CD8-positive, alpha-beta memory T cell (primary cell): ENCODE results near the gene FSTL4. TPM values are rescaled to one million over a fixed set of nuclear protein-coding genes. Genes with fewer than 3 reads are reported as not detected.

Source experiments
- CTCF ChIA-PET: fragments of 350-600 bp; sonication (Branson Sonifier 250); formaldehyde crosslinking; loops from one replicate; lab custom pipeline; 2021; ENCODE audit warnings: antibody characterized with exemption; lab: Charles Lee
- POLR2A ChIA-PET: fragments of 350-600 bp; sonication (Branson Sonifier 250); formaldehyde crosslinking; loops from one replicate; lab custom pipeline; 2021; ENCODE audit warnings: antibody characterized with exemption; lab: Charles Lee
- DNase-seq, 5 donors: peaks; one replicate each; pipeline versions ENCODE4 v3.0.0 to v3.0.0-alpha.2; 2020 to 2022; ENCODE audit warnings: mixed read lengths in 1 of 5
- H3K27ac ChIP-seq: one replicate; pipeline ENCODE4 v1.7.0; 2013; ENCODE audit warnings: low read depth, mild to moderate bottlenecking, low read length, moderate library complexity
- H3K27me3 ChIP-seq: 2 replicates; pipeline ENCODE4 v1.7.0; 2013; ENCODE audit warnings: low read length, mild to moderate bottlenecking; ENCODE audit not compliant: insufficient read depth, poor library complexity, severe bottlenecking
- H3K36me3 ChIP-seq: 2 replicates; pipeline ENCODE4 v1.7.0; 2013; ENCODE audit warnings: mild to moderate bottlenecking, low read length, moderate library complexity; ENCODE audit not compliant: insufficient read depth
- H3K4me1 ChIP-seq: 2 replicates; pipeline ENCODE4 v1.7.0; 2013; ENCODE audit warnings: mild to moderate bottlenecking, low read length, moderate library complexity; ENCODE audit not compliant: insufficient read depth
- H3K4me3 ChIP-seq: 2 replicates; pipeline ENCODE4 v1.7.0; 2013; ENCODE audit warnings: mild to moderate bottlenecking, low read length
- H3K9me3 ChIP-seq: 2 replicates; pipeline ENCODE4 v1.7.0; 2013; ENCODE audit warnings: mild to moderate bottlenecking, low read length
- H3K27ac Mint-ChIP-seq, 8 donors: one replicate each; pipeline ENCODE4 v1.8.0; 2020 to 2021; ENCODE audit warnings: mixed read lengths in 8 of 8, mild to moderate bottlenecking in 6 of 8, inconsistent platforms in 3 of 8, moderate library complexity in 3 of 8
- H3K27me3 Mint-ChIP-seq, 2 donors: one replicate each; pipeline ENCODE4 v1.8.0; 2020 to 2021; ENCODE audit warnings: mixed read lengths in 2 of 2, mild to moderate bottlenecking in 1 of 2, moderate library complexity in 1 of 2
- H3K36me3 Mint-ChIP-seq, 3 donors: one replicate each; pipeline ENCODE4 v1.8.0; 2020 to 2021; ENCODE audit warnings: mixed read lengths in 3 of 3, inconsistent platforms in 1 of 3, mild to moderate bottlenecking in 1 of 3
- H3K4me1 Mint-ChIP-seq, 3 donors: one replicate each; pipeline ENCODE4 v1.8.0; 2020 to 2021; ENCODE audit warnings: mixed read lengths in 3 of 3, inconsistent platforms in 1 of 3, mild to moderate bottlenecking in 1 of 3
- H3K4me3 Mint-ChIP-seq, 7 donors: one replicate each; pipeline ENCODE4 v1.8.0; 2020 to 2021; ENCODE audit warnings: mixed read lengths in 7 of 7, mild to moderate bottlenecking in 6 of 7, moderate library complexity in 4 of 7, inconsistent platforms in 2 of 7
- H3K9me3 Mint-ChIP-seq, 5 donors: one replicate each; pipeline ENCODE4 v1.8.0; 2020 to 2022; ENCODE audit warnings: mixed read lengths in 5 of 5, mild to moderate bottlenecking in 3 of 5, moderate library complexity in 2 of 5, inconsistent platforms in 1 of 5
- polyA plus RNA-seq: library from polyadenylated mRNA; unstranded; fragments of 300-500 nt; fragmentation: Illumina TruSeq; gene quantifications from one replicate; pipeline ENCODE4 v1.2.3, GENCODE V29; 2021
- total RNA-seq, 2 experiments: library from RNA; stranded (reverse); gene quantifications; one replicate each; pipeline ENCODE4 v1.2.3, GENCODE V29; 2021

The FSTL4 gene
- total and polyA plus RNA-seq, 3 experiments from 2014 or later, result 0.33 TPM; not detected in 2

DNA sequence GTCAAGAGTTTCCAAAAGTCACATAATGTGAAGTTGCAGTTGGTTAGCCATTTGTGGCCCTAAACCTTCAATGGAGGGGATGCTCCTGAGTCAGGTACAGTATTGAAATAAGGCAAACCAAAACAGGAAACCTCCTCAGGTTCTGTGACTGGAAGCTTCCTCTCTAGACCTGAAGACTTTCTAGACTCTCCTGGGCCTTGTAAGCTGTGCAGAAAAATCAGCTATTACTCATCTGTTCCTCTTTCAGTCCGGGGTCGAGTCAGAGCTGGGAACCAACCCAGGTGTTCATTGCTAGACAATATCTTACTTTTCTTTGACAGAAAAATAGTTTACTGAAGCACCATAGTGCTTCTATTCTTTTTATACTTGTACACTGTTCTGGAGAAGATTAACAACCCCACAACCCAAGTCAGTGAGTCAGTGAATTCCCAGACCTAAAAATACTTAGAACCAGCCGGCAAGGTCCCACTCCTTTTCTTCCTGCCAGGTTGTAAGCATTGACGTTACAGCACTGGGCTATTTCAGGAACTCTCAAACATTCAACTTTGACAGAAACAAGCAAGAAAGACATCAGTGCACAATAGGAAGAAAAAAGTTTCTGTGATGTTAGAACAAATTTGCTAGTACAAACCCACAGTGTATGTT lies 47.3 kb downstream of the FSTL4 start:
- DNase-seq, result no peak
- CTCF ChIA-PET, result no interaction called here
- H3K36me3 Mint-ChIP-seq, result no peaks in the 10 kb centered on the region
- no peak overlapping the region for H3K27ac Mint-ChIP-seq
- Histone ChIP-seq H3K27me3 (no peaks in the 10 kb centered on the region), H3K27ac (no peak overlapping the region), H3K4me1 (no peaks in the 10 kb centered on the region), H3K4me3 (no peak overlapping the region), H3K36me3 (no peaks in the 10 kb centered on the region), H3K9me3 (no peaks in the 10 kb centered on the region)
- no peak overlapping the region for H3K4me3 Mint-ChIP-seq
- no peaks in the 10 kb centered on the region for H3K4me1 Mint-ChIP-seq
- H3K27me3 Mint-ChIP-seq, result peaks cover 4 to 38% of the 10 kb centered on the region in 2 donors
- H3K9me3 Mint-ChIP-seq, result peaks cover 0 to 4% (median 0%) of the 10 kb centered on the region in 5 donors
- POLR2A ChIA-PET, result no interaction called here

DNA sequence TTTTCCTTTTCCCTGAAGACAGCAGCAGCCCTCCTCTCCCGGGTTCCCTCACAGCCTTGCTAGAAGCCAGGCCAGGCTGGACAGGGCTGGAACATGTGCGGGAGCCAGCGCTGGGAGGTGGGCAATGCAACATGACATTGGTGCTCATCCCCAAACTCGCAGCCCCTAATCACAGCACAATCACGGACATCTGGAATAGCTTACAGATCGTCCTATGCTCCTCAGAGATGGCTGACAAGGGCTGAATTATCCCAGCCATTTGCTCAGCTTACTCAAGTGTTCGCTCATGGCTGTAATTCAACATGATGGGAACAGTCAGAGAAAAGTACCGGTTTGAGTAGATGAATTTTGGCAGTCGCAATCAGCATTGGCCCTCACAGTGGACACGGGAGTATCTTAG lies 49.8 kb downstream of the FSTL4 start:
- Mint-ChIP-seq H3K4me3 (no peak overlapping the region), H3K36me3 (no peaks in the 10 kb centered on the region), H3K27me3 (peaks cover 10 to 44% of the 10 kb centered on the region in 2 donors), H3K27ac (no peak overlapping the region), H3K9me3 (no peaks in the 10 kb centered on the region), H3K4me1 (no peaks in the 10 kb centered on the region)
- no peak overlapping the region for H3K4me3 ChIP-seq
- ChIA-PET CTCF (no interaction called here), POLR2A (no interaction called here)
- DNase-seq, result no peak
- H3K9me3 ChIP-seq, result no peaks in the 10 kb centered on the region
- H3K4me1 ChIP-seq, result no peaks in the 10 kb centered on the region
- no peaks in the 10 kb centered on the region for H3K36me3 ChIP-seq
- no peak overlapping the region for H3K27ac ChIP-seq
- no peaks in the 10 kb centered on the region for H3K27me3 ChIP-seq

DNA sequence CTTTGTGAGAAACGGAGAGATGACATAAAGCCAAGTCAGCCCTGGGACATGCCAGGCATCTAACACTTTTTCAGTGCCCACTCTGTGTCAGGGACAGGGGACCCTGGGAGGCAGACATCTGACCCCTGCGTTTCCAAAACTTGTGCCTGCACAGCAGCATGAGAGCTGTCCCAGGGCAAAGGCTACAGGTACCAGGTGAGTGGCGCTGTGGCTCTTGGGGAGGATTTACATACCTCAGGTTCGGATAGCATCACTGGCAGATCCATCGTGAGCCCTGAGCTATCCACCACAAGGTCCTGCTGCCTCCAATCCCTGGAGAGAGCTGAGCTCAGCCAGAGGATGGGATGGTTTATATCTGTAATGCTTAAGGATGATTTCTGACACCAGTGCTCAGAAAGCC lies 52.4 kb downstream of the FSTL4 start:
- H3K36me3 Mint-ChIP-seq, result no peaks in the 10 kb centered on the region
- no peak overlapping the region for H3K27ac Mint-ChIP-seq
- no peak overlapping the region for H3K27ac ChIP-seq
- DNase-seq, result no peak
- H3K4me1 ChIP-seq, result no peaks in the 10 kb centered on the region
- peaks cover 11 to 36% of the 10 kb centered on the region in 2 donors for H3K27me3 Mint-ChIP-seq
- no peaks in the 10 kb centered on the region for H3K4me1 Mint-ChIP-seq
- no peak overlapping the region for H3K4me3 Mint-ChIP-seq
- no peaks in the 10 kb centered on the region for H3K9me3 ChIP-seq
- H3K27me3 ChIP-seq, result peaks cover 6% of the 10 kb centered on the region
- ChIA-PET CTCF (no interaction called here), POLR2A (no interaction called here)
- no peaks in the 10 kb centered on the region for H3K36me3 ChIP-seq
- H3K4me3 ChIP-seq, result no peak overlapping the region
- H3K9me3 Mint-ChIP-seq, result no peaks in the 10 kb centered on the region

DNA sequence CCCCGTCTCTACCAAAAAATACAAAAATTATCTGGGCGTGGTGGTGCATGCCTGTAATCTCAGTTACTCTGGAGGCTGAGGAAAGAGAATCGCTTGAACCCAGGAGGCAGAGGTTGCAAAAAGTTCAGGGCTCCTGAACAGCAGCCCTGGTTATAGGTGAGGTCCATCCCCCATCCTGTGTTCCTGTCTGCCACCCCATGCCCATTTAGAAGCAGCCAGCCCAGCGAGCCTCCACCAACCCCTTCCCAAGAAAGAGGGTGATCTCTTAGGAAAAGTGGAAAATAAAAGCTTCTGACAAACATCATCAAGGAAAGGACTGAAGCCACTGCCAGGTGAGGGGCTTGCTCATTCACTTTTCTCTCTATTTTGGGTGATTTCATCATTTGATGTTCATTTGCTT lies 55.8 kb downstream of the FSTL4 start:
- ChIA-PET POLR2A (no interaction called here), CTCF (no interaction called here)
- Mint-ChIP-seq H3K4me3 (no peak overlapping the region), H3K36me3 (no peaks in the 10 kb centered on the region), H3K27me3 (peaks cover 11 to 49% of the 10 kb centered on the region in 2 donors), H3K27ac (no peak overlapping the region), H3K9me3 (no peaks in the 10 kb centered on the region), H3K4me1 (no peaks in the 10 kb centered on the region)
- H3K27me3 ChIP-seq, result peaks cover 9% of the 10 kb centered on the region
- no peak overlapping the region for H3K4me3 ChIP-seq
- no peak for DNase-seq
- no peaks in the 10 kb centered on the region for H3K36me3 ChIP-seq
- H3K27ac ChIP-seq, result no peak overlapping the region
- H3K4me1 ChIP-seq, result no peaks in the 10 kb centered on the region
- no peaks in the 10 kb centered on the region for H3K9me3 ChIP-seq

DNA sequence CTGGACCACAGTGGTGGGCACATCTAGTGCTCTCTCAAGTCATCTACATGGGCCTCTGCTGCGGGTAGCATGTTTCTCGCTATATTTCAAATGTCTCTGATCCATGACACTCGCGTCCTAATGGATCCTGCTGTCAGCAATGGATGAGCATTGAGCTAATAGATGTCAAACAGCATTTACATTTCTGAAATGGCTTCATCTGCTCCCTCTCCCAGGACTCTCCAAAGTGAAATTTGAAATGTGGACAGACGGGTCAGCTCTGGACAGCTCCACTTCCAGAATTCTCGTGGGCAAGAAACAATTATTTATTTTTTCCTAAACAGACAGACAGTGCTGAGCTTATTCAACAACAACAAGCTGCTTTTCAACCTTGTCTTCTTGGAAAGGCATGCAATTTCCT lies 58.1 kb downstream of the FSTL4 start:
- Mint-ChIP-seq H3K4me1 (no peaks in the 10 kb centered on the region), H3K27me3 (peaks cover 11 to 59% of the 10 kb centered on the region in 2 donors), H3K27ac (no peak overlapping the region), H3K36me3 (no peaks in the 10 kb centered on the region), H3K4me3 (no peak overlapping the region), H3K9me3 (no peaks in the 10 kb centered on the region)
- peaks cover 9% of the 10 kb centered on the region for H3K27me3 ChIP-seq
- CTCF ChIA-PET, result no interaction called here
- POLR2A ChIA-PET, result no interaction called here
- no peak overlapping the region for H3K4me3 ChIP-seq
- no peak for DNase-seq
- H3K27ac ChIP-seq, result no peak overlapping the region
- no peaks in the 10 kb centered on the region for H3K4me1 ChIP-seq
- H3K9me3 ChIP-seq, result no peaks in the 10 kb centered on the region
- H3K36me3 ChIP-seq, result no peaks in the 10 kb centered on the region

DNA sequence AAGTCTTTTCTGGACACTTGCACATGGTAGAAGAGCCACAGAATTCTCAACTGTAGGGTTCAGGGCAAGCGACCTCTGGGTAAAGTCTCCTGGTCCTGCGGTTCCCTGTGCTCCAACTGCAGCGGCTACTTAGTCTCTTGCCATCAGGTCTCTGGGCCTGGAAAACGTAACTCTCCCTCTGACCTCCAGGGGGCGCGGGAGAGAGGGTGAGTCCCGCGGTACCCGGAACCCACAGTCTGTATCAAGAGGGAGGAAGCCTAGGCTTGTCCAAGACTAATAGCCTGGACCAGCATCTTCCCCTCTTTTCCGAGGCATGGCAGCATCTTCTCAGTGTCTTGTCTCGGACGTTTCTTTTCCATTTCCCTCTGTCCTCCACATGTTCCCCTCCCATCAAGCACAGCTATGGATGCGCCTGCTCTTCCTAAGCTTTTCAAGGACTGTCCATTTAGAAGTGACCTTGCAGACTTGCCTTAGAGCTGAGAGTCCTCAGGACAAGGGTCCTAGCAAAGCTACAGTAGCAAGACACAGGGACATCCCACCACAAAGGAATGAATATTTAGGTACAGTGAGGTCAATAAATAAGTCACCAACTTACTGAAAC lies 59.3 kb downstream of the FSTL4 start:
- Mint-ChIP-seq H3K36me3 (no peaks in the 10 kb centered on the region), H3K27me3 (peaks cover 8 to 47% of the 10 kb centered on the region in 2 donors), H3K4me3 (no peak overlapping the region), H3K9me3 (no peaks in the 10 kb centered on the region), H3K27ac (no peak overlapping the region), H3K4me1 (no peaks in the 10 kb centered on the region)
- DNase-seq, result peak; percentile 19 to 58 (median 32)
- no peak overlapping the region for H3K27ac ChIP-seq
- H3K4me1 ChIP-seq, result no peaks in the 10 kb centered on the region
- H3K27me3 ChIP-seq, result peaks cover 9% of the 10 kb centered on the region
- ChIA-PET POLR2A (no interaction called here), CTCF (interaction anchor here (0.9 kb wide), 1 partner anchor 57 kb away, joined by 4 read pairs; no protein-coding TSS in a partner anchor)
- no peaks in the 10 kb centered on the region for H3K9me3 ChIP-seq
- H3K36me3 ChIP-seq, result no peaks in the 10 kb centered on the region
- H3K4me3 ChIP-seq, result no peak overlapping the region

DNA sequence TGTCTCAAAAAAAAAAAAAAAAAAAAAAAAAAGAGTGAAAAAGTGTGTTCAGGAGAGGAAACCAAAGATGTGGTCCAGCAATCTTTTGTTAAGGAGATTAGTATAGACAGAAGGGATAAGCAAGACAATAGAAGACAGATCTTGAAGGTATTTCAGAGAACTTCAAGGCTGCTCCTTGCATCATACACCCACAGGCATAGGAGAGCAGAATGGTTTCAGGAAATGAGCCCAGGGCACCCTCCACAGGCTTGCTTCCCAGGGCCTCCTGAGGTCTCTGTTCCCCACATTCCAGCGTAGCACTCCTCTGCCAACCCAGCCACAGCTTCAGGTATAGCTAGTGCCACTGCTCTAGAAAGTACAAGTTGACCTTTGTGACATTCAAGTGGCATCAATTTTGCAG lies 65.8 kb downstream of the FSTL4 start:
- Histone ChIP-seq H3K36me3 (no peaks in the 10 kb centered on the region), H3K27me3 (peaks cover 4% of the 10 kb centered on the region), H3K4me3 (no peak overlapping the region), H3K4me1 (no peaks in the 10 kb centered on the region), H3K9me3 (no peaks in the 10 kb centered on the region), H3K27ac (no peak overlapping the region)
- peaks cover 0 to 5% (median 0%) of the 10 kb centered on the region in 3 donors for H3K36me3 Mint-ChIP-seq
- ChIA-PET CTCF (no interaction called here), POLR2A (no interaction called here)
- H3K4me3 Mint-ChIP-seq, result no peak overlapping the region
- H3K27me3 Mint-ChIP-seq, result peaks cover 18 to 48% of the 10 kb centered on the region in 2 donors
- H3K4me1 Mint-ChIP-seq, result no peaks in the 10 kb centered on the region
- H3K27ac Mint-ChIP-seq, result no peak overlapping the region
- DNase-seq, result no peak
- peaks cover 0 to 5% (median 1%) of the 10 kb centered on the region in 5 donors for H3K9me3 Mint-ChIP-seq

DNA sequence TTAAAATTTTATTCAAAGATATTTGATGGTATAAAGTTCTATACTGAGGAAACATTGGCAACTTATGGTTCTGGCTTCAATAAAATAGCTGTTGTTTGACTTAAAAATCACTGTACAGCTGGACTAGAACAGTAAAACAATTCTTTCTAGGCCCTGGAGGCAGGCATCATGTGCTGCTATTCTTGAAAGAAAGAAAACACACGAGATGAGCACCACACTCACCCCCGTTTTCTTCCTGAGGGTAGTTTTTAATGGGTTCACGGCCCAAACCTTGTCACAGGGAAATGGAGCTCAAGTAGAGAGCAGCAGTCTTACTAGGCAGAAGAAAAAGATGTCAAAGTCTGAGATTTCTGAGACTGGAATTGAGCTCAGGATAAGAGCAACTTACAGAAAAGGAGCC lies 68.0 kb downstream of the FSTL4 start:
- Histone ChIP-seq H3K36me3 (no peaks in the 10 kb centered on the region), H3K9me3 (no peaks in the 10 kb centered on the region), H3K4me1 (no peaks in the 10 kb centered on the region), H3K4me3 (no peak overlapping the region), H3K27ac (no peak overlapping the region), H3K27me3 (peaks cover 4% of the 10 kb centered on the region)
- no peak overlapping the region for H3K27ac Mint-ChIP-seq
- H3K4me1 Mint-ChIP-seq, result no peaks in the 10 kb centered on the region
- ChIA-PET CTCF (no interaction called here), POLR2A (no interaction called here)
- H3K4me3 Mint-ChIP-seq, result no peak overlapping the region
- DNase-seq, result no peak
- peaks cover 0 to 5% (median 0%) of the 10 kb centered on the region in 3 donors for H3K36me3 Mint-ChIP-seq
- H3K27me3 Mint-ChIP-seq, result peaks cover 20 to 51% of the 10 kb centered on the region in 2 donors
- H3K9me3 Mint-ChIP-seq, result peaks cover 0 to 5% (median 1%) of the 10 kb centered on the region in 5 donors
